Measurements from ENCODE around the gene EXOC6.

EXOC6 gene

DNA sequence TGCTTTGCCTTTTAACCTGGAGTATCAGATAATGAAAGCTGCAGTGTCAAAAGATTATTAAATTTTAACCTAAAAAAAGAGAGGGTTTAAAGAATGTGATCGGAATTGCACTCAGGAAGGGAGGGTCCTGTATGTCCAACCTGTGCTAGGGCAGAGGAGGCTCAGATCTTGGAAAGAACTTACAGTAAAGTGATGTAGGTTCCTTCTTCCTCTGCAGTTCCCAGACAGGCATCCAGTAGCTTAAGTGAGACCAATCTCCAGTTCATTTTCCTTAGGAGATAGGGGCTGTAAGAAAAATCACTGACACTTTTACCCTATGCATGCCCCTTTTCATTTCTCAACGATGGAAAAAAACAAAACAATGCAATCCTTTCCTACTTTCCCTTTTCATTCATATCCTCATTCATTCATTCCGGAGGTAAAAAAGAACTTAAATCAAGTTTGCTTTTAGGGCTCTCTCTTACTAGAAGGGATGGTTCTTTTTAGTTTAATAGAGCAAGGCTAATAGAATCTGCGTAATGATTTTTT, 28.3 kb downstream of the EXOC6 start:
- Histone ChIP-seq H3K27ac (ENCODE audit: low read depth, low read length) (no peak overlapping the region), H3K79me2 (ENCODE audit: control insufficient read depth, low read length) (peaks cover 5% of the 10 kb centered on the region; the same call in 1 of the 2 replicates), H3K4me1 (ENCODE audit: control insufficient read depth, low read length) (peaks cover 5% of the 10 kb centered on the region), H3K27me3 (ENCODE audit: control insufficient read depth, low read length) (no peaks in the 10 kb centered on the region), H3K4me3 (ENCODE audit: low read length) (no peak overlapping the region), H3K9me2 (replicated peaks; ENCODE audit: control insufficient read depth, low read length) (no peaks in the 10 kb centered on the region), H3F3A (ENCODE audit: control insufficient read depth, insufficient read depth) (no peaks in the 10 kb centered on the region), H4K20me1 (ENCODE audit: control insufficient read depth, insufficient read depth, low read depth, low read length) (no peaks in the 10 kb centered on the region), H3K9me3 (ENCODE audit: control insufficient read depth, insufficient read depth, low read length) (no peaks in the 10 kb centered on the region), H3K4me2 (ENCODE audit: low read length) (no peak overlapping the region), H3K36me3 (ENCODE audit: control insufficient read depth, low read length) (no peaks in the 10 kb centered on the region)
- TF ChIP-seq CTCF (IDR thresholded peaks at IDR 0.05; ENCODE audit: low read depth, low read length, poor library complexity, severe bottlenecking) (no peak), EZH2phosphoT487 (IDR thresholded peaks at IDR 0.05; ENCODE audit: borderline replicate concordance, low read length) (no peak)

- no peak overlapping the region for H3K27ac ChIP-seq (ENCODE audit: low read depth, low read length)
- no peaks in the 10 kb centered on the region for H3K27me3 ChIP-seq (ENCODE audit: control insufficient read depth, low read length)
- H3K9me2 ChIP-seq (replicated peaks; ENCODE audit: control insufficient read depth, low read length) = no peaks in the 10 kb centered on the region
- H3K9me3 ChIP-seq (ENCODE audit: control insufficient read depth, insufficient read depth, low read length) = no peaks in the 10 kb centered on the region
- no peaks in the 10 kb centered on the region for H3K4me1 ChIP-seq (ENCODE audit: control insufficient read depth, low read length)
- H3K4me2 ChIP-seq (ENCODE audit: low read length) = no peak overlapping the region
- no peak overlapping the region for H3K4me3 ChIP-seq (ENCODE audit: low read length)
- H3K79me2 ChIP-seq (ENCODE audit: control insufficient read depth, low read length) = peaks cover 5% of the 10 kb centered on the region; the same call in 1 of the 2 replicates
- H3F3A ChIP-seq (ENCODE audit: control insufficient read depth, insufficient read depth) = no peaks in the 10 kb centered on the region
- TF ChIP-seq EZH2phosphoT487 (IDR thresholded peaks at IDR 0.05; ENCODE audit: borderline replicate concordance, low read length) (no peak), CTCF (IDR thresholded peaks at IDR 0.05; ENCODE audit: low read depth, low read length, poor library complexity, severe bottlenecking) (peak; percentile 62)
- H4K20me1 ChIP-seq (ENCODE audit: control insufficient read depth, insufficient read depth, low read depth, low read length) = no peaks in the 10 kb centered on the region
- no peaks in the 10 kb centered on the region for H3K36me3 ChIP-seq (ENCODE audit: control insufficient read depth, low read length)
Measured at GRCh38 chr10:92880233-92880861, 32.0 kb downstream of the EXOC6 start.

GRCh38 chr10:92880917-92881316, 32.6 kb downstream of the EXOC6 start:
- TF ChIP-seq EZH2phosphoT487 (IDR thresholded peaks at IDR 0.05; ENCODE audit: borderline replicate concordance, low read length) = no peak
- no peak for TF ChIP-seq CTCF (IDR thresholded peaks at IDR 0.05; ENCODE audit: low read depth, low read length, poor library complexity, severe bottlenecking)

More at GRCh38 chr10:92880917-92881316, 32.6 kb downstream of the EXOC6 start:
- Histone ChIP-seq H3K4me3 (ENCODE audit: low read length) (no peak overlapping the region), H3K4me1 (ENCODE audit: control insufficient read depth, low read length) (no peaks in the 10 kb centered on the region), H3K27me3 (ENCODE audit: control insufficient read depth, low read length) (no peaks in the 10 kb centered on the region), H3K9me2 (replicated peaks; ENCODE audit: control insufficient read depth, low read length) (no peaks in the 10 kb centered on the region), H3K9me3 (ENCODE audit: control insufficient read depth, insufficient read depth, low read length) (no peaks in the 10 kb centered on the region), H3K27ac (ENCODE audit: low read depth, low read length) (no peak overlapping the region), H4K20me1 (ENCODE audit: control insufficient read depth, insufficient read depth, low read depth, low read length) (no peaks in the 10 kb centered on the region), H3K36me3 (ENCODE audit: control insufficient read depth, low read length) (no peaks in the 10 kb centered on the region), H3F3A (ENCODE audit: control insufficient read depth, insufficient read depth) (no peaks in the 10 kb centered on the region), H3K79me2 (ENCODE audit: control insufficient read depth, low read length) (peaks cover 5% of the 10 kb centered on the region; the same call in 1 of the 2 replicates), H3K4me2 (ENCODE audit: low read length) (no peak overlapping the region)

Data from DOHH2 (cell line).